Right ventricle myocardium inferior (tissue), 1 donor: Measurements from ENCODE around the gene ACAP1. TPM values are rescaled to one million over a fixed set of nuclear protein-coding genes. Genes with fewer than 3 reads are reported as not detected.

ENCODE experiments used
- ATAC-seq: fragments of 200-7000 bp; cut with Tn5 transposase; one replicate; pipeline ENCODE4 v1.9.1; 2020; ENCODE audit warnings: mild to moderate bottlenecking, moderate library complexity
- DNase-seq: peaks from one replicate; pipeline ENCODE4 v3.0.0; 2021; ENCODE audit errors: missing footprints
- intact Hi-C: fragments of 100-400 bp; cut with DNase I; formaldehyde crosslinking; loops from one replicate; pipeline ENCODE4 v1.11.0; 2022
- long read RNA-seq: library from polyadenylated mRNA; unstranded; transcript quantifications from one replicate; pipeline ENCODE4 v2.0.0, GENCODE V29; 2021
- total RNA-seq: library from RNA; stranded (reverse); fragmentation: NEBNext Ultra II Directional; extraction: Animal tissue kit (Norgen Biotek cat#: 25700); gene quantifications from one replicate; pipeline ENCODE4 v1.2.1, GENCODE V29; 2021
- donor health status: DM: no; HTN: yes; CAD: no; lungs with severe emphysema.

Gene ACAP1, protein sequence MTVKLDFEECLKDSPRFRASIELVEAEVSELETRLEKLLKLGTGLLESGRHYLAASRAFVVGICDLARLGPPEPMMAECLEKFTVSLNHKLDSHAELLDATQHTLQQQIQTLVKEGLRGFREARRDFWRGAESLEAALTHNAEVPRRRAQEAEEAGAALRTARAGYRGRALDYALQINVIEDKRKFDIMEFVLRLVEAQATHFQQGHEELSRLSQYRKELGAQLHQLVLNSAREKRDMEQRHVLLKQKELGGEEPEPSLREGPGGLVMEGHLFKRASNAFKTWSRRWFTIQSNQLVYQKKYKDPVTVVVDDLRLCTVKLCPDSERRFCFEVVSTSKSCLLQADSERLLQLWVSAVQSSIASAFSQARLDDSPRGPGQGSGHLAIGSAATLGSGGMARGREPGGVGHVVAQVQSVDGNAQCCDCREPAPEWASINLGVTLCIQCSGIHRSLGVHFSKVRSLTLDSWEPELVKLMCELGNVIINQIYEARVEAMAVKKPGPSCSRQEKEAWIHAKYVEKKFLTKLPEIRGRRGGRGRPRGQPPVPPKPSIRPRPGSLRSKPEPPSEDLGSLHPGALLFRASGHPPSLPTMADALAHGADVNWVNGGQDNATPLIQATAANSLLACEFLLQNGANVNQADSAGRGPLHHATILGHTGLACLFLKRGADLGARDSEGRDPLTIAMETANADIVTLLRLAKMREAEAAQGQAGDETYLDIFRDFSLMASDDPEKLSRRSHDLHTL
- total RNA-seq, result 14.0 TPM
- long read RNA-seq, partial matches to known transcripts, result 4 of 7 reads
- long read RNA-seq, other reads (novel, unspliced or antisense), result 0 of 7 reads

DNA sequence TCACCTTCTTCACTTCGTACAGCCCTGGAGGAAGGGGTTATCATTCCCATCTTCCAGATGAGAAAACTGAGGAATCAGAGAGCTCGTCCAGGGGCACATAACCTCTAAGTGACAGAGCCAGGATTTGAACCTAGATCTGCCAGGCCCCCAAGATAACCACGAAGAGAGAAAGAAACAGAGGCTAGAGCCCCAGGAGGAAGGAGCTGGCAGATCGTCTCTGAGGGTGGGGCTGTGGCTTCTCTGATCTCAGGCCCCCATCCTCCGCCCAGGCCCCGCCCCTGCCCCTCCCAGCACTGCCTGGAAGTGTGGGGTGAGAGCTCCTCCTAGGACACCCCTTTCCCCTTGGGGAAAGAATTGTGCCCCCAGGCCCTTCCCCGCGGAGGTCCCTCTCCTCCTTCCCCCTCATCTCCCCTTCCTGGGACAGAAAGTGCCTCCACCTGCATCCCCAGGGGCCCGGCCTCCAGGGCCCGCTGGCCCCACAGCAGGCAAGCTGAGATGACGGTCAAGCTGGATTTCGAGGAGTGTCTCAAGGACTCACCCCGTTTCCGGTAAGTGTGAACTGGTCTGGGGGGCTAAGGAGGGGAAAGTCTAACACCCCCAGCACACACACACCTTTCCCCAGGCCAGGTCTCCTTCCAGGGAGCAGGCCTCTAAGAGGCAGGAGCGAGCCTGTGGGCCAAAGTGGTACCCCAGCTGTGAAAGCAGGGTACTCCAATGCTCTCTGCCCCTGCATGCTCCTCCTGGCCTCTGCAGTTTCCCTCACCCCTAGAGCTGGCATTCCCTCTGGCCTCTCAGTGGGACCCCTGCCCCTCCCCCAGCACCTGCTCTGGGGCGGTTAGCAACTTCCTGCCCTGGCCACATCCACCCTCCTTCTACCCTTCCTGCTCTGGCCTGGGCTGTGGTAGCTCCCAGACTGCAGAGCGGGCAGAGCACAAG is at the start of gene ACAP1:
Gene ACAP1, plus strand, starts transcription at position 290 of the 936 bp plus-strand sequence. Its CDS starts 206 bp downstream, at position 496.
- intact Hi-C loops, result no loop called here
- peak; percentile 42 for ATAC-seq
- DNase-seq, result peak; percentile 83

DNA sequence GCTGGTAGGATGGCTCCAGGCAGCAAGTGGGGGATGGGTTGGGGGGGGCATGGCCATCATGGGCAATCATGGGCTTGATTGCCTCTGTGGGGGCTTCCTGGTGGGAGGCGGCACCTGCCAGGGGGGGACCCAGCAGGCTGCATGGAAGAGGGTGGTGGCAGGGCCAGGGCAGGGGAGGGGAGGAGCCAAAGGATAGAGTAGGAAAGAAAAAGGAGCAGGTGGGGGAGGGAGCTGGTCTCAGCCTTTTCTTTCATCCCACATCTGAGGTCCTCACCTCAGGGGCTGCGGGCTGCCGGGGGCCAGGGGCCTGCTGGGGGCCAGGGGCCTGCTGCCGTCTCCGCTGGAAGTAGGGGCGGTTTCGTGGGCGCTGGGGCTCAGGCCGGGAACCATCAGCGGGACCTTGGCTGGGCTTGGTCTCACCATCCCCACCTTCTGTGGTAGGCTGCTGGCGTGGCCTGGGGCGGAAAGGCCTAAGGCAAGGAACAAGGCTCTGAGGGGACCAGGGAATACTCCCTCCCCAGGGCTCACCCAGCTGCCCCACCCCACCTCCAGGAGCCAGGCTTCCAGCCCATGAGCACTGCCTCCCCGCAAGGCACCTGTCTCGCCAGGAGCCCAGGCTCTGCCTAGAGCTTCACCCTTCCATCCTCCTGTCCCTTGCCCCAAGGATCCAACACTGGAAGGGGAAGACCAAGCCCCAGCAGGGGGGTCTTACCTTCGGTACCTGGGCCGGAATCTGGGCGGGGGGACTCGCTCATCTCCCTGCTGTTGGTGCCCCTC is 46.9 kb upstream of the ACAP1 start:
- peak; percentile 23 for ATAC-seq
- no peak for DNase-seq
- intact Hi-C loops, result no loop called here

DNA sequence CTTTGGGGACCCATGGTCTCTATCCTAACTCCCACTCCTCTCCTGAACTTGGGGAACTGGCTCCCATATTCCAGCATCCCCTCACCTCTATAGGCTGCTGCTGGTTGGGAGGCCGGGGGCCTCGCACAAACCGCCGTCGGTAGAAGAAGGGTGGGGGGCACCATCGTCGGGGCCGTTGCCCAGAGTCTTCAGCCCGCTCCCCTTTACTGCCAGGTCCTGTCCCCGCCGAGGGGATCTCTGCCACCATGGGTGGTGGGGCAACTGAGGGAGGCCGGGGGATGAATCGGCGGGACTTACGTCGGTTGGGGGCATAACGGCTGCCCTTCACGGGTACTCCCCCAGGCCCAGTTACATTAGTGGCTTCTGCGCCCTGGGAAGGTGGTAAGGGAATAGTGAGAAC is 46.2 kb upstream of the ACAP1 start:
- intact Hi-C loops, result no loop called here
- ATAC-seq (peak; percentile 2), DNase-seq (no peak)

DNA sequence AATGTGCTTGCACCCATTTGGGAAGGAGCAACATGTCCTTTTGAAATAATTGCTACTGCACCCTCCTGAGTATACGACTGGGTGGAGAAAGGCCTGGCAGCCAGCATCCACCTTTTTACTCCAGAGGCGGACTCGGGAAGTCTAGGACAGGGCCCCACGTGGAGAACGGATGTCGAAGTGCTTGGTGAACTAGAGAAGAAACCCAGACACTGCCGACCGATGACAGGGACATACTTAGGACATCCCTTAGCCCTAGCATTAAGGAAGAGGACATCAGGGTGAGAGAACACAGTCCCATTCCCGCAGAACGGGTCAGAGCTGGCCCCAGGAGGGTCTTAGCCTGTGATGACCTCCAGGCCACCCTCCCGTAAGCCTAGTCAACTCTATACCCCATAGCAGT is 45.6 kb upstream of the ACAP1 start:
- DNase-seq (no peak), ATAC-seq (no peak)
- intact Hi-C loops, result no loop called here

DNA sequence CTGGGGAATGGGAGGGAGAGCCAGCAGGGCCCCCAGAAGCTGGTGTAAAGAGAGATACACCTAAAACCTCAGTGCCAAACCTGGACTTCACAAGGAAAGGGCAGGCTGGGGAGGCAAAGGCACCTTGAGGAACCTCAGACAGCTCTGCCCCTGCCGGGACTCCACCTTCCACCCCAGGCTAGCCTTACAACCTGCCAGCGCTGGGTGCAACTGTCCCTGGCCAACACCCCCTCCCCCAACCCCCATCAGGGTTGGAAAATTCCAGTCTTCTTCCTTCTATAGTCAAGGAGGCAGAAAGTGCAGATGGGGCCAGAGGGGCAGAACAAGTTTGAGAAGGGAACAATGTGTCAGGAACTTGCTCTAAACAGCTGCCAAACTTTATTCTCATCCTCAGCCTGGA is 44.1 kb upstream of the ACAP1 start:
- ATAC-seq (no peak), DNase-seq (no peak)
- intact Hi-C loops, result loop anchor here (1.0 kb wide), 1 partner anchor 10 kb away; no protein-coding TSS in a partner anchor

DNA sequence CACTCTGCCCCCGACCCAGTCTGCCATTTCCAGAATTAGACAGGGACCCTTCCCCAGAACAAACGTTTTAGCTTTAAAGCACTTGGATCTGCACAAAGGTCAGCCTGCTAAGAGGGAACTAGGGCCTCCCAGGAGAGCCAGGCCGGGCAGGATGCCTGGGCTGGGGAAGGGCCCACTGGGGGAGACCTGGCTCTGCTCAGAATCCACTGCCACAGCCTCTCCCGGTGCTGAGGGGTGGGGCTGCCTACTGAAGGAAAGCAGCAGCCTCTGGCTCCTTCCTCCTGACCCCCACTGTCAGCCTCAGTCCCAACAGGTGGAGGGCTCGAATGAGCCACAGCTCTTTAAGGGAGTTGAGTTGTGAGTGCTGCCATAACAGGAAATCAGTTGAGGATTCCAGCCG is 43.6 kb upstream of the ACAP1 start:
- DNase-seq, result no peak
- intact Hi-C loops, result loop anchor here (1.0 kb wide), 1 partner anchor 10 kb away; no protein-coding TSS in a partner anchor
- no peak for ATAC-seq

DNA sequence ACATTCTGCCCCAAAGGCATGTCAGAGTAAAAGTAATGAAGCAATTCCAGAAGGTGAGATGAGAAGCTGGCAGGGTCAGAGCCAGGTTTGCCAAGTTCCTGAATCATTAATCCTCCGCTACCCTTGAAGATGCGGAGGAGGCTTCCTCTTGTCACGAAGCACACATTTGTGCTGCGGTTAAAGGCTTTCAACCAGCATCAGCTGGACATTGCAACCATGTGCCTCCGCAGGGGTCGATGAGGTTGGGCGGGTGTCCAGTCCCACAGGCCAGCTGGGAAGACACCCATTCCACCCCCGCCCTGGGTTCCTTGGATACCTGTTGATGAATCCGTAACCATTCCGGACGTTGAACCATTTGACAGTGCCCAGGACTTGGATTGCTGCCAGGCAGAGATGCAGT is 43.2 kb upstream of the ACAP1 start:
- no peak for ATAC-seq
- intact Hi-C loops, result no loop called here
- no peak for DNase-seq

DNA sequence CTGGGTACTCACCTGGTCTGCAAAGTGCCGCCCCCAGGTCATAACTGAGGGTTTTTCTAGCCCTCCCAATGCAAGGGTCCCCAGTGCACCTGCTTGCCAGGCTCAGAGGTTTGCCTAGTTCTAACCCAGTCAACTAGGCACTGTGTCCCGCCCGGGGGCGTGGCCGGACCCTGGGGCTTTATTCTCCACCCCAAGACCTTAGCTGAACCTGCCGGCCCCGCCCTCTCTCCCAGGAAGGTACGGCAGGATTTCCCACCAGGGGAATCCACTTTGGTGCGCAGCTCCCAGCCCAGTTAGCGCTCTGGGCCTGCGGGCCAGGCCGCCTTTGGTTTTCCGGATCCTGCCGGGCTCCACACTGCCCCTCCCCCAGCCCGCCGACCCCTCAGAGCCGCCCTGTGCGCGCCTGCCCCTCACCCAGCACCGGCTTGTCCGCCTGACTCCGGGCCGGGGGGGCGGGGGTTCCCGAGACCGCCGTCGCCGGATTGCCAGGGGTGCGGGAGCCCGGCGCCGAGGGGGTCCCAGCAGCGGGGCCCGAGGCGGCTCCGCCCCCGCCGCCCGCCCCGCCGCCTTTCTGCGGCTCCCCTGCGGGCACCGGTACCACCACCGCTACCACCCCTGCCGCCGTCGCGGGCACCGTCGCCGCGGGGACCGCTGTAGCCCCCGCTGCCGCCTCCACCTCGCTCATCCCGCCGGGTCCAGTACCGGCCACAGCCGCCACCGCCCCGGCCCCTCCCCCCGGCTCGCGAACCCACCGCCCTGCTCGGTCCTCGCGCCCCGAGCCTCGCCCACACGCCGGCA is 42.3 kb upstream of the ACAP1 start:
- intact Hi-C loops, result no loop called here
- no peak for DNase-seq
- no peak for ATAC-seq

DNA sequence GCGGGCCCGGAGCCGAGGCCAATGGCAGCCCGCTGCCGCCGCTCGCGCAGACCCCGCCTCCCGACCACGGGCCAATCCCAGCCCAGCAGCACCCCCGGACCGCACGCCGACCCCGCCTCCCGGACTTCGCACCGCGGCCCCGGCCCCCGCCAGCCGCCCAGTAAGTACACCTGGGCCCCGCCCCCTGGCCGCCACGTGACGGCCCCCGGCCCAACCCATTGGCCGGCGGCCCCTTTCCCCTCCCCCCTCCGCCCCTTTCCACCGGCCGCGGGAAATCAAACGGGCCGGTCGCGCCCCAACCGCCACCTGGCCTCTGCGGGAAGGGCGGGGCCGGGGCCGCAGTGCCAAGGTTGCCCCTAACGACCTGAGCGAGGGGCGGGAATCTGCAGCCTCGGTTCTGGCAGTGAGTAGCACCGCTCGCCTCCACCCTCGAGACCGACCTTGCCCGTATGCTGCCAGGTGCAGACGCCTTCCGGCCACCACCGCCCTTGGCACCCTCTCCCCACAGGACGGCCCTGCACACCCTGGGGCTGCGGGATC is 41.6 kb upstream of the ACAP1 start, which contains the start of gene YBX2:
Gene YBX2, minus strand, starts transcription at position 26 of the 540 bp plus-strand sequence. CDS start 139 bp downstream, outside the sequence.
- ATAC-seq (peak; percentile 29), DNase-seq (no peak)
- intact Hi-C loops, result no loop called here

DNA sequence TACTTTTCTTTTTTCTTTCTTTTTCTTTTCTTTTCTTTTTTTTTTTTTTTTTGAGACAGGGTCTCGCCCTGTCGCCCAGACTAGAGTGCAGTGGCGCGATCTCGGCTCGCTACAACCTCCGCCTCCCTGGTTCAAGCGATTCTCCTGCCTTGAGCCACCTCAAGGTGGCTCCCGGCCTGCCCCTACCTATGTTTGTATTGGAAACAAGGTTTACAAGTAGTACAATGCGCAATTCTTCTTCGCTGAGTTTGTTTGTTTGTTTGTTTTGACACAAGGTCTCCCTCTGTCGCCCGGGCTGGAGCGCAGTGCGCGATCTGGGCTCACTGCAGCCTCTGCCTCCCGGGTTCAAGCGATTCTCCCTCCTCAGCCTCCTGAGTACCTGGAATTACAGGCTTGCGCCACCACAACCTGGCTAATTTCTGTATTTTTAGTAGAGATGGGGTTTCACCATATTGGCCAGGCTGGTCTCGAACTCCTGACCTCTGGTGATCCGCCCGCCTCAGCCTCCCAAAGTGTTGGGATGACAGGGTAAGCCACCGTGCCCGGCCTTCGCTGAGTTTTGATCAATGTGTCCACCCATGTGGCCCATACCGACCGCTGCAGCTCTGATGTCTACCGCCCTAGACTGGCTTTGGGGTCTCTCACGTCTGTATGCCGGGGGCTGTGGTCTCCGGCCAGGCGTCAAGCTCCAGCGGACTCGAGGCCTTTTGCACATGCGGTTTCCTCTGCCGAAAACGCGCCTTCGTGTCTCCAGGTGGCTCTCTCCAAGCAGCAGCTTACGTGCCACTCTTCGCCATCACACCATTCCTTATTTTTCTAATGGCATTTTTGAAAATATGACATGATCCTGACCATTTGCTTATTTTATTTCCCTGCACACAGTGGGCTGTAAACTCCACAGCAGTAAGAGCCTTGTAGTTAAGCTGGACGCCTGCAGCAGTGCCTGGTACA is 40.8 kb upstream of the ACAP1 start:
- no peak for DNase-seq
- no peak for ATAC-seq
- intact Hi-C loops, result loop anchor here (1.0 kb wide), 1 partner anchor 15 kb away; no protein-coding TSS in a partner anchor

DNA sequence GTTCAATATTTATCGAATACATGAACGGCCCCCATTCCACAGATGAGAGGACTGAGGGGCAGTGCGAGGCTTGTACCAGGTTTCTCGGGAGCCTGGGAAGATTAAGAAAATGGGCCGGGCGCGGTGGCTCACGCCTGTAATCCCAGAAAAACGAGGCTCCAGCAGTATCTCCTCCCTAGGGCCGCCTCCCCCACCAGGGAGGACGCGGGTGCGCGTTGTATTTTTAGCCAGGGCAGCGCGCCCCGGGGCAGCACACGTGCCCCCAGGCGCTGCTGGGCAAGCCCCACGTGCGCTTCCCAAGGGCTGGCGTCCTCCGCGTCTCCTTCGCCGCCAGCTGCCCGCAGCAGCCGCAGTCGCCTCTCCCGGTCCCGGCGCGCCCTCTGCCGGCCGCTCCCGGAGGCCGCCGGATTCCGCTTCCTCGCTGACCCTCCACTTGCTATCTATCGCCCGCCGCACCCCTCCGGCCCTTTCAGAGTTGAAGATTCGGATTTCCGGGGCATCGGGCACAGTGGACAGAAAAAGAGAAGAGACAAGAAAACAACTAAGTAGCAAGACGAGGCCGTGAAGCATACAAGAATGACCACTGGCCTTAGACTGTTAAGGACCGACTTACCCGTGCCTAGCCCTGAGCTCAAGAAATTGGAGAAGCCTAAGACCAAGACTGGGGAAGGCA is 40.0 kb upstream of the ACAP1 start:
- intact Hi-C loops, result loop anchor here (1.0 kb wide), 1 partner anchor 16 kb away; no protein-coding TSS in a partner anchor
- ATAC-seq, result peak; percentile 86

DNA sequence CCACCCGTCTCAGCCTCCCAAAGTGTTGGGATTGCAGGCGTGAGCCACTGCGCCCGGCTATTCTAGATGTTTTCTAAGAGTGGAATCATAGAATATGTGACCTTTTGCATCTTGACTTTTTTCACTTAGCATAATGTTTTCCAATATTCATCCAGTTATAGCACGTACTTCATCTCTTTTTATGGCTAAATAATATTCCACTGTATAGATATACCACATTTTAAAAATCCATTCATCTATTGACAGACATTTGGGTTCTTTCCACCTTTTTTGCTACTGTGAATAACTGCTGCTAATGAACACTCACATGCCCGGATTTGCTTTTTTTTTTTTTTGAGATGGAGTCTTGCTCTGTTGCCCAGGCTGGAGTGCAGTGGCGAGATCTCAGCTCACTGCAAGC is 32.1 kb upstream of the ACAP1 start:
- intact Hi-C loops, result no loop called here
- DNase-seq, result no peak
- ATAC-seq, result no peak

More for the DNA sequence above, 40.0 kb upstream of the ACAP1 start:
- DNase-seq, result peak; percentile 92

DNA sequence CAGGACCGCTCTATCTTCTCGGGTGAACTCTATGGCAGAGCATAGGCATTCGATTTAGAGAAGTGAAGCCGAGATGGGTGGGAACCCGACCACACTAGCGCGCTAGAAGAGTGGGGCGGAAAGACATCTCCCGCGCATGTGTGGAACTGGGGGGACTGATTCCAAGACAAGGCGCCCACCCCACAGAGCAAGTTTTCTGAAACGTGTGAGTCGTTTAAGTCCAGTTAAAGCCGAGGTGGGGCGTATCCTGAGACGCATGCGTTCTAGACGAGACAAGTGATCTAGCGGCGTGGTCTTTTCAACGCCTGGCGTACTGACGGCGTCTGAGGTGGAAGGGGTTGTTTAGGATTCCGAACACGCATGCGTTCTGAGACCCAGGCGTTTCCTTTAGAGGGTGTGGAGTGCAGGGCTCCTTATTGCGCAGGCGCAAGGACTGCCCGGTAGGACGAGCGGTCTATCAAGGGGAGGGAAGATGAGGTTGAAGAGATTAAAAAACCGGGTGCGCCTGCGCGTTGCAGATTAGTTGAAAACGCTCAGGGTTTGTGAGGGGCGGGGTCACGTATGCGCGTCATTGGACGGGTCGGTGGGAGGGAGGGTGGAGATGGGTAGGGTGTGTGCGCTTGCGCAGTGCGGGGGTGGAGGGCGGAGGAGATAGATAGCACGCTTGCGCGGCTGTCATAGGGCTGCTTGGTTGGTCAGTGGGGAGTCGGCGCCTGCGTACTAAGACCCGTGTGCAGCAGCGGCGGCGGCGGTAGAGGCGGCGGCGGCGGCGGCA is 29.2 kb upstream of the ACAP1 start, which contains the start of gene EIF5A:
Gene EIF5A, plus strand, starts transcription at position 718 of the 775 bp plus-strand sequence. CDS start 2,008 bp downstream, outside the sequence.
- ATAC-seq, result peak; percentile 96
- peak; percentile 100 for DNase-seq
- intact Hi-C loops, result loop anchor here (5.0 kb wide), 1 partner anchor 65 kb away; the partner anchor contains the start of gene GABARAP
